H1 (cell line): ENCODE data around the gene HCK. TPM values are rescaled to one million over a fixed set of nuclear protein-coding genes. Genes with fewer than 3 reads are reported as not detected.

Experiments
- CHD7 ChIP-seq: fragments of 300-600 bp; sonication (generic); IDR thresholded peaks from 2 replicates; pipeline ENCODE4 v1.7.1; 2012; ENCODE audit warnings: low read length, moderate library complexity, mild to moderate bottlenecking, inconsistent platforms; ENCODE audit not compliant: insufficient replicate concordance
- MAX ChIP-seq: IDR thresholded peaks from 2 replicates; pipeline ENCODE4 v1.6.1; 2012; ENCODE audit warnings: inconsistent platforms
- SAP30 ChIP-seq: fragments of 300-600 bp; sonication (generic); IDR thresholded peaks from 2 replicates; pipeline ENCODE4 v1.7.1; 2012; ENCODE audit warnings: low read length, moderate library complexity, mild to moderate bottlenecking, inconsistent platforms; ENCODE audit not compliant: insufficient read depth, insufficient replicate concordance
- SRF ChIP-seq: IDR thresholded peaks from 2 replicates; pipeline ENCODE4 v1.6.1; 2011; ENCODE audit warnings: mild to moderate bottlenecking, low read depth, low read length, moderate library complexity
- polyA plus RNA-seq, 7 experiments: library from polyadenylated mRNA; depleted of rRNA in 3 of 7; stranded (reverse) in 5 of 7; unstranded in 2 of 7; fragments of >200 nt in 5 of 7; fragments of 200-250 nt in 2 of 7; gene quantifications; 1 replicate in 5 of 7; 2 replicates in 1 of 7; 4 replicates in 1 of 7; pipeline versions ENCODE4 v1.2.1 to v1.2.3, GENCODE V29; 2011 to 2013; ENCODE audit warnings: missing spikeins in 2 of 7, mixed read lengths in 2 of 7
- total RNA-seq: library from RNA; stranded (reverse); fragmentation: NEBNext Ultra II Directional; extraction: Animal tissue kit (Norgen Biotek cat#: 25700); gene quantifications from 2 replicates; pipeline ENCODE4 v1.2.1, GENCODE V29; 2021

The HCK gene
- total and polyA plus RNA-seq, 2 of the 8 experiments (the other 6 are each of a cell fraction or from before 2014, with no cell fraction given), result 0.37 to 4.3 TPM

GRCh38 chr20:32029561-32029960 lies 22.5 kb upstream of the HCK start (continued):
- TF ChIP-seq CHD7, result no peak
- TF ChIP-seq SAP30, result no peak
- no peak for TF ChIP-seq MAX
- TF ChIP-seq SRF, result no peak
